Upper lobe of right lung (tissue), 1 donor: ENCODE measurements around the gene IL36G. TPM values are rescaled to one million over a fixed set of nuclear protein-coding genes. Genes with fewer than 3 reads are reported as not detected.
"Not testable (repeated sequence)": the region's sequence is repeated elsewhere in the genome, so short reads cannot be mapped to it uniquely, and the experiment has no call there.

Source experiments
- ATAC-seq: fragments of 200-7000 bp; cut with Tn5 transposase; one replicate; pipeline ENCODE4 v1.9.1; 2020; ENCODE audit warnings: mild to moderate bottlenecking, moderate library complexity
- DNase-seq: peaks from one replicate; pipeline ENCODE4 v3.0.0-alpha.2; 2020
- H3K27ac ChIP-seq: fragments of 200-600 bp; one replicate; pipeline ENCODE4 v1.8.0; 2022
- H3K27me3 ChIP-seq: fragments of 200-600 bp; one replicate; pipeline ENCODE4 v1.8.0; 2022; ENCODE audit warnings: mild to moderate bottlenecking
- H3K36me3 ChIP-seq: fragments of 200-600 bp; one replicate; pipeline ENCODE4 v1.8.0; 2022
- H3K4me1 ChIP-seq: fragments of 200-600 bp; one replicate; pipeline ENCODE4 v1.8.0; 2022
- H3K4me3 ChIP-seq: fragments of 200-600 bp; one replicate; pipeline ENCODE4 v1.8.0; 2022; ENCODE audit warnings: mild to moderate bottlenecking
- H3K9me3 ChIP-seq: fragments of 200-600 bp; one replicate; pipeline ENCODE4 v1.8.0; 2022
- intact Hi-C: fragments of 100-400 bp; cut with DNase I; formaldehyde crosslinking; loops from one replicate; pipeline ENCODE4 v1.11.0; 2022
- long read RNA-seq: library from polyadenylated mRNA; unstranded; transcript quantifications from one replicate; pipeline ENCODE4 v2.0.0, GENCODE V29; 2021
- total RNA-seq: library from RNA; stranded (reverse); fragmentation: NEBNext Ultra II Directional; extraction: Animal tissue kit (Norgen Biotek cat#: 25700); gene quantifications from one replicate; pipeline ENCODE4 v1.2.1, GENCODE V29; 2021
- TF ChIP-seq, protein P1 (sequence below): fragments of 200-600 bp; IDR thresholded peaks from one replicate; pipeline ENCODE4 v1.8.0; 2022; ENCODE audit warnings: antibody characterized with exemption
- donor health status: DM: no; HTN: yes; CAD: no; lungs with severe emphysema.

The IL36G gene
- not detected for total RNA-seq
- long read RNA-seq, result 0 reads

DNA sequence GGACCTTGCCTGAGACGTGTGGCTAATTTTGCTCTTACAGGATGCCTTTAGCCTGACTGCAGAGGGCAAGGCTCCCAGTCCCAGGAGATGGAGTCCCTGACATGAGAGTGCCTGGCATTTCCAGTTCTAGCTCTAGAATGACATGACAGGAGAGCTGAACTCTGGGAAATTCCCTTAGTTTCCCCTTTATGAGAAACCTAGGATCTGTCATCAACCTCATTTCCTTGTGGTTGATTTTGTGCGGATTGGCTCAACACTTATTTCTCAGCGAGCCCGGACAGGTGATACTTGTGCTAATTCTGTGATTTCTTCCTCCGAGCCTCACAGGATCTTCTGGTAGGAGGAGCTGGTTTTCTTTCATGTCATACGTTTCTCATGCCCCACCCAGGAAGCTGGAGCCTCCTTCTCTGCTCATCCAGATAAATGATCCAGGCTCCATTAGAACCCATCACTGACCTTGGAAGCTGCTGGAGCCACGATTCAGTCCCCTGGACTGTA lies at the start of gene IL36G:
TSS of gene IL36G (plus strand) at position 448 of the 498 bp plus-strand sequence. CDS start 633 bp downstream, outside the sequence.
- Histone ChIP-seq H3K4me1 (no peaks in the 10 kb centered on the region), H3K36me3 (no peaks in the 10 kb centered on the region), H3K4me3 (no peak within 1 kb of the TSS), H3K27ac (no peak within 1 kb of the TSS), H3K27me3 (no peaks in the 10 kb centered on the region), H3K9me3 (no peaks in the 10 kb centered on the region)
- TF ChIP-seq, protein P1, sequence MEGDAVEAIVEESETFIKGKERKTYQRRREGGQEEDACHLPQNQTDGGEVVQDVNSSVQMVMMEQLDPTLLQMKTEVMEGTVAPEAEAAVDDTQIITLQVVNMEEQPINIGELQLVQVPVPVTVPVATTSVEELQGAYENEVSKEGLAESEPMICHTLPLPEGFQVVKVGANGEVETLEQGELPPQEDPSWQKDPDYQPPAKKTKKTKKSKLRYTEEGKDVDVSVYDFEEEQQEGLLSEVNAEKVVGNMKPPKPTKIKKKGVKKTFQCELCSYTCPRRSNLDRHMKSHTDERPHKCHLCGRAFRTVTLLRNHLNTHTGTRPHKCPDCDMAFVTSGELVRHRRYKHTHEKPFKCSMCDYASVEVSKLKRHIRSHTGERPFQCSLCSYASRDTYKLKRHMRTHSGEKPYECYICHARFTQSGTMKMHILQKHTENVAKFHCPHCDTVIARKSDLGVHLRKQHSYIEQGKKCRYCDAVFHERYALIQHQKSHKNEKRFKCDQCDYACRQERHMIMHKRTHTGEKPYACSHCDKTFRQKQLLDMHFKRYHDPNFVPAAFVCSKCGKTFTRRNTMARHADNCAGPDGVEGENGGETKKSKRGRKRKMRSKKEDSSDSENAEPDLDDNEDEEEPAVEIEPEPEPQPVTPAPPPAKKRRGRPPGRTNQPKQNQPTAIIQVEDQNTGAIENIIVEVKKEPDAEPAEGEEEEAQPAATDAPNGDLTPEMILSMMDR, result no peak
- intact Hi-C loops, result no loop called here
- ATAC-seq, result no peak
- no peak for DNase-seq

DNA sequence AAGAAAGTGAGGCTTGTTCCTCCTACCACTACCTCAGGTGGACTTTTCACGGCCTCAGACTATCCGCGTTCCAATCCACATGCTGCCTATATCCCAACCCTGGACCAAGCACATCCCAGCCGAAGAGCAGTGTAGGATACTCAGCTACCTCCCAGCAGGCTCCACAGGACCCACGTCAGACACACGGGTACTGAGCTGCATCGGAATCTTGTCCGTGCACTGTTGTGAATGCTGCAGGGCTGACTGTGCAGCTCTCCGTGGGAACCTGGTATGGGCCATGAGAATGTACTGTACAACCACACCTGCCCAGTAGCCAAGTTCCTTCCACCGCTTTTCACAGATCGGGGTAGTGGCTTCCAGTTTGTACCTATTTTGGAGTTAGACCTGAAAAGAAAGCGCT lies 44.5 kb upstream of the IL36G start:
- H3K27me3 ChIP-seq, result no peaks in the 10 kb centered on the region
- TF ChIP-seq, protein P1, result no peak
- H3K36me3 ChIP-seq, result no peaks in the 10 kb centered on the region
- H3K27ac ChIP-seq, result no peak overlapping the region
- H3K4me1 ChIP-seq, result no peaks in the 10 kb centered on the region
- H3K4me3 ChIP-seq, result no peak overlapping the region
- no peak for ATAC-seq
- intact Hi-C loops, result no loop called here
- DNase-seq, result no peak
- no peaks in the 10 kb centered on the region for H3K9me3 ChIP-seq

DNA sequence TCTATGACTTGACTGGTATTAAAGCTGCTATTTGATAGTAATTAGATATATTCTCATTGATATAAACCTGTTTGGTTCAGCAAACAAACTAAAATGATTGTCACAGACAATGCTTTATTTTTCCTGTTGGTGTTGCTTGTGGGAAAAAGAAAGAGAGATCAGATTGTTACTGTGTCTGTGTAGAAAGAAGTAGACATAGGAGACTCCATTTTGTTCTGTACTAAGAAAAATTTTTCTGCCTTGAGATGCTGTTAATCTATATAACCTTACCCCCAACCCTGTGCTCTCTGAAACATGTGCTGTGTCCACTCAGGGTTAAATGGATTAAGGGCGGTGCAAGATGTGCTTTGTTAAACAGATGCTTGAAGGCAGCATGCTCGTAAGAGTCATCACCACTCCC lies 43.7 kb upstream of the IL36G start:
- intact Hi-C loops, H3K36me3 ChIP-seq, DNase-seq, H3K27ac ChIP-seq, H3K4me3 ChIP-seq, ATAC-seq, H3K4me1 ChIP-seq, H3K27me3 ChIP-seq, H3K9me3 ChIP-seq: not testable (repeated sequence)

DNA sequence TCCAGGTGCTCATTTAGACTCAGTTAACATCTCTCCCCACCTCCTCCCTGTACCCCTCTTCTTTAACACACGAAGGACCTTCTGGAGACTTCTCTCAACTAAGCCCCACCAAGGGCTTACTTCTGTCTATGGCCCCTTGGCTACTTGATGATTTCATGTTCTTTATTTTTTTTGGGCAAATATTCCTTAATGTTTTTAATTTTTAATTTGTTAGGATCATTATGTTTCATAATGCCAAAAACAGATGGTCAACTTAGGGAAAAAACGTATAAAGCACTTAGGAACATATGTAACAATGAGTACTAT lies 40.9 kb upstream of the IL36G start:
- intact Hi-C loops, result no loop called here
- Histone ChIP-seq H3K4me1 (no peaks in the 10 kb centered on the region), H3K36me3 (no peaks in the 10 kb centered on the region), H3K27ac (no peak overlapping the region), H3K9me3 (no peaks in the 10 kb centered on the region), H3K27me3 (no peaks in the 10 kb centered on the region), H3K4me3 (no peak overlapping the region)
- no peak for DNase-seq
- TF ChIP-seq, protein P1, result no peak
- ATAC-seq, result no peak

DNA sequence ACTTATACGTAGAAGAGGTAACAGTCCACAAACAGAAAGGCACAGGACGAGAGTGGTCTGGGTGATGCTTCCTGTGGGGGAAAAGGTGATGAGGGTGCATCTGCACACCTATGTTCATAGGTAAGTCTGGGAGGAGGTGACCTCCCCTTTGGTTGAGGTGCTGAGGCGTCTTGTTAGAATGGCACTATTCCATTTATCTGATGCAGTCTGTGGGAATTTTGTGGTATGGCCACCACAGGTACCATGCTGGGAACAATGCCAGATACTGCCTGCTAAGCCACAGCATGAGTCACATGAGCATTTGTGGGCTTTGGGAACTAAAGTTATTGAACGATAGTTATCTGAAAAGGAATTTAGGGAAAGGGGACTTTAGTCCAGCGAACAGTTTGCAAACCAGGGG lies 38.9 kb upstream of the IL36G start:
- DNase-seq, result no peak
- H3K4me3 ChIP-seq, result no peak overlapping the region
- no peak overlapping the region for H3K27ac ChIP-seq
- no peaks in the 10 kb centered on the region for H3K36me3 ChIP-seq
- no peaks in the 10 kb centered on the region for H3K4me1 ChIP-seq
- TF ChIP-seq, protein P1, result no peak
- intact Hi-C loops, result no loop called here
- H3K9me3 ChIP-seq, result no peaks in the 10 kb centered on the region
- ATAC-seq, result no peak
- H3K27me3 ChIP-seq, result no peaks in the 10 kb centered on the region

DNA sequence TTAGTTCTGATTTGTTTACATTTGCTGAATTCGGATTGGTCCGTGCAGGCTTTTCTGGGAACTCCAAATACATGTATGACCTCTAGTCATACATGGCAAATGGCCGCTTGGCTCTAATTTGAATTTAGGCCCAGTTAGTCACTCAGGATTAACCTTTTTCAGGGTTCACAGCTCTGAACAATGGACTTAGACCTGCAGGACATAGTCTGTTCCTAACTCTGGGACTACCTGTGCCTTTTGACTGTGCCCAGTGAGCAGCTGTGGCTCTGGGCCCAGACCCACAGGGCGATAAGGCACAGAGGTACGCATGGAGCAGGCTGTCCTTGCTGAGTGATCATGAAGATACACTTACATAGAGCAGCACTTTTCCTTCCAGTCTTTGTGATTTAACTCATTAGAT lies 38.4 kb upstream of the IL36G start:
- Histone ChIP-seq H3K4me1 (no peaks in the 10 kb centered on the region), H3K27ac (no peak overlapping the region), H3K9me3 (no peaks in the 10 kb centered on the region), H3K27me3 (no peaks in the 10 kb centered on the region), H3K36me3 (no peaks in the 10 kb centered on the region), H3K4me3 (no peak overlapping the region)
- ATAC-seq (no peak), DNase-seq (no peak)
- TF ChIP-seq, protein P1, result no peak
- intact Hi-C loops, result no loop called here
